SU-DHL-6 (cell line): ENCODE data around the gene BRSK2.

ENCODE experiments used
- H2AFZ ChIP-seq: fragments of 200-600 bp; sonication (generic); 2 replicates; pipeline ENCODE4 v1.6.1; 2014; ENCODE audit warnings: low read depth, mild to moderate bottlenecking, moderate library complexity, mixed read lengths, antibody characterized with exemption, low read length; ENCODE audit not compliant: severe bottlenecking
- H3F3A ChIP-seq: fragments of 200-600 bp; shearing (Covaris generic); 2 replicates; pipeline ENCODE4 v1.6.0; 2016; ENCODE audit warnings: antibody characterized with exemption, mild to moderate bottlenecking; ENCODE audit not compliant: insufficient read depth
- H3K27ac ChIP-seq: fragments of 200-600 bp; sonication (generic); 2 replicates; pipeline ENCODE4 v1.5.1; 2016; ENCODE audit warnings: low read depth, mild to moderate bottlenecking, low read length, moderate library complexity, mixed read lengths
- H3K27me3 ChIP-seq: fragments of 200-600 bp; sonication (generic), shearing (Covaris generic); 2 replicates; pipeline ENCODE4 v1.6.0; 2014; ENCODE audit warnings: mild to moderate bottlenecking, low read length
- H3K36me3 ChIP-seq: fragments of 200-600 bp; sonication (generic); 2 replicates; pipeline ENCODE4 v1.6.1; 2014; ENCODE audit warnings: mild to moderate bottlenecking, low read length, mixed read lengths
- H3K4me2 ChIP-seq: fragments of 300-600, 200-600 bp; shearing (Covaris generic), sonication (generic); 2 replicates; pipeline ENCODE4 v1.6.0; 2014; ENCODE audit warnings: low read length, low read depth, mild to moderate bottlenecking; ENCODE audit not compliant: poor library complexity, severe bottlenecking
- H3K4me3 ChIP-seq: fragments of 200-600 bp; sonication (generic); 2 replicates; pipeline ENCODE4 v1.5.1; 2014; ENCODE audit warnings: antibody characterized with exemption, low read length, mild to moderate bottlenecking, mixed read lengths; ENCODE audit not compliant: insufficient read depth, poor library complexity, severe bottlenecking
- H3K79me2 ChIP-seq: fragments of 200-600 bp; sonication (generic); 2 replicates; pipeline ENCODE4 v1.6.1; 2014; ENCODE audit warnings: mild to moderate bottlenecking, low read length, moderate library complexity; ENCODE audit not compliant: insufficient read depth
- H3K9ac ChIP-seq: fragments of 200-600 bp; sonication (generic); 2 replicates; pipeline ENCODE4 v1.7.0; 2014; ENCODE audit warnings: mild to moderate bottlenecking, low read length
- H3K9me2 ChIP-seq: fragments of 200-600 bp; sonication (generic); replicated peaks from 2 replicates; pipeline ENCODE4 v1.6.1; 2014; ENCODE audit warnings: low read length; ENCODE audit not compliant: insufficient read depth
- H3K9me3 ChIP-seq: fragments of 200-600 bp; sonication (generic); 2 replicates; pipeline ENCODE4 v1.6.1; 2014; ENCODE audit warnings: low read length, mixed read lengths; ENCODE audit not compliant: insufficient read depth
- H4K20me1 ChIP-seq: fragments of 200-600 bp; sonication (generic); 2 replicates; pipeline ENCODE4 v1.6.1; 2014; ENCODE audit warnings: low read depth, mild to moderate bottlenecking, antibody characterized with exemption, low read length, moderate library complexity, mixed read lengths
- EZH2phosphoT487 ChIP-seq: fragments of 200-600 bp; sonication (generic), shearing (Covaris generic); conservative IDR thresholded peaks from 2 replicates; pipeline ENCODE4 v1.6.1; 2018; ENCODE audit warnings: mild to moderate bottlenecking, antibody characterized with exemption, low read length, moderate library complexity, mixed read lengths
- TF ChIP-seq, protein P1 (sequence below): fragments of 200-600 bp; sonication (generic); IDR thresholded peaks from one replicate; pipeline ENCODE4 v1.5.1; 2017; ENCODE audit warnings: antibody characterized with exemption, mild to moderate bottlenecking, low read length, moderate library complexity; ENCODE audit not compliant: insufficient read depth, poor library complexity, severe bottlenecking

The BRSK2 gene

GRCh38 chr11:1456596-1457325 is 67.0 kb downstream of the BRSK2 start:
- Histone ChIP-seq H3K9ac (no peak overlapping the region), H4K20me1 (no peaks in the 10 kb centered on the region), H3K36me3 (no peaks in the 10 kb centered on the region), H3K9me2 (no peaks in the 10 kb centered on the region), H3K79me2 (no peaks in the 10 kb centered on the region), H3K4me2 (no peak overlapping the region), H2AFZ (no peak overlapping the region), H3F3A (no peaks in the 10 kb centered on the region), H3K27ac (no peak overlapping the region), H3K9me3 (no peaks in the 10 kb centered on the region), H3K27me3 (no peaks in the 10 kb centered on the region), H3K4me3 (no peak overlapping the region)
- TF ChIP-seq EZH2phosphoT487, result no peak
- TF ChIP-seq, protein P1, sequence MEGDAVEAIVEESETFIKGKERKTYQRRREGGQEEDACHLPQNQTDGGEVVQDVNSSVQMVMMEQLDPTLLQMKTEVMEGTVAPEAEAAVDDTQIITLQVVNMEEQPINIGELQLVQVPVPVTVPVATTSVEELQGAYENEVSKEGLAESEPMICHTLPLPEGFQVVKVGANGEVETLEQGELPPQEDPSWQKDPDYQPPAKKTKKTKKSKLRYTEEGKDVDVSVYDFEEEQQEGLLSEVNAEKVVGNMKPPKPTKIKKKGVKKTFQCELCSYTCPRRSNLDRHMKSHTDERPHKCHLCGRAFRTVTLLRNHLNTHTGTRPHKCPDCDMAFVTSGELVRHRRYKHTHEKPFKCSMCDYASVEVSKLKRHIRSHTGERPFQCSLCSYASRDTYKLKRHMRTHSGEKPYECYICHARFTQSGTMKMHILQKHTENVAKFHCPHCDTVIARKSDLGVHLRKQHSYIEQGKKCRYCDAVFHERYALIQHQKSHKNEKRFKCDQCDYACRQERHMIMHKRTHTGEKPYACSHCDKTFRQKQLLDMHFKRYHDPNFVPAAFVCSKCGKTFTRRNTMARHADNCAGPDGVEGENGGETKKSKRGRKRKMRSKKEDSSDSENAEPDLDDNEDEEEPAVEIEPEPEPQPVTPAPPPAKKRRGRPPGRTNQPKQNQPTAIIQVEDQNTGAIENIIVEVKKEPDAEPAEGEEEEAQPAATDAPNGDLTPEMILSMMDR, result no peak

DNA sequence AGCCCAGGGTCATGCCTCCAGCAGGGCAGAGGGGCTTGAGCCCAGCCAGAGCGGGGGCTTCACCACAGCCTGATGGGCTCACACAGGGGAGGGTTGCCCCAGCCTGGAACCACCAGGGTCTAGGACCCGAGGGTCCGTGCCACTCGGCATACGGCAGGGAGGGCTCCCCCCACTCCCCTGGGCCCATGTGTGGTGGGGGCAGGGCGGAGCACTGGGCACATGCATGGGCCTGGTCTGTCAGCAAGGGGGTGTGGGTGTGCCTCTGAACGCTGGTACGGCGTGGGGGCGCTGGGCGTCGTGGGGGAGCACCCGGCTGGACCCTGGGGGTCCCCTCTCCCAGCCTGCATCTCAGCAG is 67.6 kb downstream of the BRSK2 start:
- no peaks in the 10 kb centered on the region for H3K79me2 ChIP-seq
- no peaks in the 10 kb centered on the region for H3K27me3 ChIP-seq
- H3K4me2 ChIP-seq, result no peak overlapping the region
- no peaks in the 10 kb centered on the region for H3K36me3 ChIP-seq
- no peaks in the 10 kb centered on the region for H3K9me2 ChIP-seq
- H3K9ac ChIP-seq, result no peak overlapping the region
- H4K20me1 ChIP-seq, result no peaks in the 10 kb centered on the region
- TF ChIP-seq, protein P1, result no peak
- TF ChIP-seq EZH2phosphoT487, result no peak
- H3K9me3 ChIP-seq, result no peaks in the 10 kb centered on the region
- H3K27ac ChIP-seq, result no peak overlapping the region
- no peaks in the 10 kb centered on the region for H3F3A ChIP-seq
- H3K4me3 ChIP-seq, result no peak overlapping the region
- H2AFZ ChIP-seq, result no peak overlapping the region

DNA sequence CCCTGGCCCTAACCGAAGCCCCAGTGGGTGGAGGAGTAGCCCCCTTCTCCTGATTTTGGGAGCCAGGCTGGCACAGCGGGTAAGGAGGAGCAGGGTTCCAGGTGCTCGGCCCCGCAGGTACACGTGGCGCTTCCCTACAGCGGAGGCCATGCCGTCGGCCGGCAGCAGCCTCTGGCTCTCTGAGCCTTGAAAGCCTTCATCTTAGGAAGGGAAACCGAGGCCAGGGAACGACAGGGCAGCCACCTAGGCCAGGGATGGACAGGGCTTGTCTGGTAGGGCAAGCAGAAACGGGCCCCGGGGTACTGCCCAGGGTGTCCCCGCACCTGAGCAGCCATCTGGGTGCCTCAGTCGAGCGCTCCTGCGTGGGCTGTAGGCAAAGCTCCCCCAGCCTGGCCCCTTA is 68.1 kb downstream of the BRSK2 start:
- Histone ChIP-seq H3K4me3 (no peak overlapping the region), H3K36me3 (no peaks in the 10 kb centered on the region), H3K79me2 (no peaks in the 10 kb centered on the region), H3F3A (no peaks in the 10 kb centered on the region), H4K20me1 (no peaks in the 10 kb centered on the region), H3K27me3 (no peaks in the 10 kb centered on the region), H3K4me2 (no peak overlapping the region), H3K27ac (no peak overlapping the region), H3K9me3 (no peaks in the 10 kb centered on the region), H3K9ac (no peak overlapping the region), H2AFZ (no peak overlapping the region), H3K9me2 (no peaks in the 10 kb centered on the region)
- TF ChIP-seq, protein P1, result no peak
- TF ChIP-seq EZH2phosphoT487, result no peak
